ENCODE results near the gene NFS1.

NFS1 gene

DNA sequence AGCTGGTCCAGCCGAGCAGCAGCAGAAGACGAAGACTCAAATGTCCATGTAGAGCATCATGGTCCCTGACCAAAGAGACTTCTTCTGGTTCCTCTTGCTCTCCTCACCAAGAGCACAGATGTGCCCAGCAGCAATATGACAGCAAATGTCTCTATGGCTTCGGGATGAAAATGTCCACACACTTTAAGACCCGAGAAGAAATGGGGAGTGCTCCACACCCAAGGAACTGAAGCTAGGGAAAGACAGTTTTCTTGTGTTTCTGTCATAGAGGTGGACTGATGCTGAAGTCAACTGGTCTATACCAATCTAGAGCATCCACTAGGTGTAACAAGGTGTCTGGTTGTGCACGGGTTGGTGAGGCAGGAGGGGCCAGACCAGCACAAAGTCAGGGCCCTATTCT lies 29.9 kb downstream of the NFS1 start:
- no peak for DNase-seq

DNA sequence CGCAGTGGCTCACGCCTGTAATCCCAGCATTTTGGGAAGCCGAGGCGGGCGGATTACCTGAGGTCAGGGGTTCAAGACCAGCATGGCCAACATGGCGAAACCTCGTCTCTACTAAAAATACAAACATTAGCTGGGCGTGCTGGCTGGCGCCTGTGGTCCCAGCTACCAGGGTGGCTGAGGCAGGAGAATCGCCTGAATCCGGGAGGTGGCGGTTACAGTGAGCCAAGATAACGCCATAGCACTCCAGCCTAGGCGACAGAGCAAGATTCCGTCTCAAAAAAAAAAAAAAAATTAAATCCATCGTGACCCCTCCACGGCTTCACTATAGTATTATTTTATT lies 33.2 kb downstream of the NFS1 start:
- no peak for DNase-seq

DNA sequence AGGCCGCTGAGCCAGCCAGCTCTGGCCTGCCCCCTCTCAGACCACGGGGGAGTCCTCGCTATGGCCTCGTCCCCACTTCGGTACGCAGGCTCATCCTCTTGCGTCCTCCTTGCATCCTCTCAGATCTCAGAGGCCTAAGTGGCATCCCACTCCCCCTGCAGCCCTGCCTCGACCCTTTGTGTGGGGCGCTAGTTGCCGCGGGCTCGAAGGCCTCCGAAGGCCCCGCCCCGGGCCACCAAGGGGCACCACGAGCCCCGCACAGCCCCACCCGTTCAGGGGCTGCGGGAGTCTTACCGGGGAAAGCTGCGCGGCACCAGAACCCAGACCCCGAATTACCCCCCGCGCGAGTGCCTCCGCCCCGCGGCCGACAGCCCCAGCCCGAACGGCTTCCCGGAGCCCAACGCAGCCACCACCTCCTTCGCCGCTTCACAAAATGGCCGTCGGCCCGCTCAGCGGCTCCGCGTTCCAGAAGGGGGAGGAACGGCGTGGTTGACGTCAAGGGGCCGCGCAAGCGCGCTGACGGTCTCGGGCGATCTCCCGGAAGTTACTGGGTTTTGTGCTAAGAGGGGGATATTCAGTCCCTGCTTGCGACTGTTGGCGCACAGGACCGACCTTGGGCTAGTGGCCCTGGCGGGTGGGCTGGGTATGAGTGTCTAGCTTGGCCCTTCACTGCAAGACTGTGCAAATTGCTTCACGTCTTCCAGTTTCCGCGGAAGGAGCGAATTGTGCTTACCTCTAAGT lies 34.5 kb downstream of the NFS1 start, which contains the start of the genes CPNE1 and RBM12:
Gene CPNE1 (minus strand): TSS at position 435 of the 741 bp plus-strand sequence. CDS start 31,977 bp downstream, outside the sequence.
Gene RBM12 (minus strand): TSS at position 435 of the 741 bp plus-strand sequence. CDS start 9,578 bp downstream, outside the sequence.
- peak; percentile 88 for DNase-seq

DNA sequence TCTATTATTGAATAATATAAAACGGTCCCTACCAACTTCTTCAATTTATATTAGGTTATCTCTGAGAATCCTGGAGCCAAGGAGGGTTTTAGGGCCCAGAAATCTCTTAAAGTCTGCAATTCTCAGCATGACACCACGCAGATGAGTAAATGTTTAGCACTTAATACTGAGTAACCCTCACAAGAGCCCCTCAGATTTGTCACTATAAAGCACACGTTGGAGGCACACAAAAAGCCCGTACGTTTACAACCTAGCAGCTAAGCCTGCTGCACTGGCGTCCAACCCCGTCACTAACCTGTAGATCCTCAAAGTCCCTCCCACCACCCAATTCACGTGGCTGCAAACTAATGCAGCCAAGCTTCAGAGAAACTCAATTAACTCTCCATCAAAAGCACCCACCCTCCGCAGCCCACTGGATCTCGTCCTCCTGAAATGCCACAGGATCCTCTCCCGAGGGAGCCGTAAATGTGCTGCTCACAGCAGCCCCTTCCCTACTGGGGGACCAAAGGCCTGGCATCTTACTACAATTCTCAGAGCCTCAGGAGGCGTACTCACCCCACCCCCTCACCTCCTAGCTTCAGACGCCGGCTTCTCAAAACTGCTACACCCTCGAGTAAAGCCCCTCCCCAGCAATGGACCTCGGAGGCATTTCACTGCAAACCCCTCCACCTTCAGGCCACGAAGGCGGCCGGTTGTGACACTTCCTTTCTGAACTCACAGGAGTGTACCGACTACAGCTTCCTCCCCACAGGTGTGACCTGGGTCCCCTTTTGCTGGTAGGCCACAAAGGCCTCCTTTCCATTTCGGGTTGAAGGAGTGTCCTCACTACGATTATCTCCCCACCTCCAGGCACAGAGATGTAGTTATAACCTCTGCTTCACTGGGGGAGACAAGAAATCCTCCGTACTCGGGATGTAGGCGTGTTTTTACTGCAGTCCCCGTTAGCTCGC lies 35.4 kb downstream of the NFS1 start:
- peak; percentile 19 for DNase-seq

- DNase-seq: no peak
Observed at GRCh38 chr20:35662551-35662950, 36.6 kb downstream of the NFS1 start.

GRCh38 chr20:35661908-35662307 lies 37.2 kb downstream of the NFS1 start:
- DNase-seq: no peak

DNA sequence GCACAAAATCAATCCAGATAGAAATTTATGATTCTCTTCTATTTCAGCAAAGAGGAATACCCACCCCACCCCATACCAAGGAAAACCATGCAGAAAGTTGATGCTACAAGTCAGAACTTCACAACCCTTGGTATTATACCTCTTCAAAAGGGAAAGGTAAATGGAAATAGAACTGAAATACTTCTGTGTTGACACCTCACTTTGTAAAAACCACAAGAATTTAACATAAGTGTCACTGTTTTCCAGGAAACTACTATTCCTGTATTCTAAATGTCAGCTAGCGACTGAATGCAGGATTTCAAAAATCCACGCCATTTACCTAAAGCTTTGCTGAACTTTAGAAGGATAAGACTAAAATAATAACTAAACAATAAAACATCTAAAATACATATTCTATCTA lies 38.1 kb downstream of the NFS1 start:
- no peak for DNase-seq

DNA sequence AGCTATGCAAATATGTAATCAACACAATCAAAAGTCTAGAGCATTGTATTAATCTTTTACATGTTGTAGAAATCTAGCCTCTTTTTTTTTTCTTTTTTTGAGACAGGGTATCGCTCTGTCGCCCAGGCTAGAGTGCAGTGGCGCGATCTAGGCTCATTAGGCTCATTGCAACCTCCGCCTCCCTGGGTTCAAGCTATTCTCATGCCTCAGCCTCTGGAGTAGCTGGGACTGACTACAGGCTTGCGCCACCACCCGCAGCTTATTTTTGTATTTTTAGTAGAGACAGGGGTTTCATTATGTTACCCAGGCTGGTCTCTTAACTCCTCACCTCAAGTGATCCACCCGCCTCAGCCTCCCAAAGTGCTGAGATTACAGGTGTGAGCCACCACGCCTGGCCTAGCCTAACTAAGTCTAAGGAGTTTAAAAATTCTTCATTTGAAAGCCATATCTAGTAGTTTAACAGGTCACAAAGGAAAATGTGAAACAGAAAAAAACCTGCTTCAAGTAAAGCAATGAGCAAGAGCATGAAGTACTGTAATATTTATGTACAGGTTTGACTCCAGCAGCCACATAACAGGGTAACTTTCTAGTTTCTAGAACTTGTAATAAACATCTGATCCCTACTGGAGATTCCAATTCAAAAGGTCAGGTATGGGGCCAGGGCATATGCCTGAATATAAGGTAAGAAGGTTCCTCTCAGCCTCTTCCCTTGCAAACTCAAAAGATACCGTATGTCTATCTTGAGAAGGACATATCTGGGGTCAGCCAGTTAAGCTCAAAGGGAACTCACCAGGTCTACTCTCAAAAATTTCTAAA lies 38.8 kb downstream of the NFS1 start:
- DNase-seq: no peak

- no peak for DNase-seq
Observed at GRCh38 chr20:35657271-35657670, 41.9 kb downstream of the NFS1 start.

GRCh38 chr20:35654415-35654814 lies 44.7 kb downstream of the NFS1 start:
- no peak for DNase-seq

GRCh38 chr20:35653893-35654292 lies 45.3 kb downstream of the NFS1 start:
- DNase-seq: no peak

GRCh38 chr20:35653430-35653734 lies 45.8 kb downstream of the NFS1 start:
- DNase-seq: no peak

GRCh38 chr20:35652641-35653429 lies 46.3 kb downstream of the NFS1 start:
- no peak for DNase-seq

- no peak for DNase-seq
Observed at GRCh38 chr20:35651958-35652357, 47.2 kb downstream of the NFS1 start.

DNA sequence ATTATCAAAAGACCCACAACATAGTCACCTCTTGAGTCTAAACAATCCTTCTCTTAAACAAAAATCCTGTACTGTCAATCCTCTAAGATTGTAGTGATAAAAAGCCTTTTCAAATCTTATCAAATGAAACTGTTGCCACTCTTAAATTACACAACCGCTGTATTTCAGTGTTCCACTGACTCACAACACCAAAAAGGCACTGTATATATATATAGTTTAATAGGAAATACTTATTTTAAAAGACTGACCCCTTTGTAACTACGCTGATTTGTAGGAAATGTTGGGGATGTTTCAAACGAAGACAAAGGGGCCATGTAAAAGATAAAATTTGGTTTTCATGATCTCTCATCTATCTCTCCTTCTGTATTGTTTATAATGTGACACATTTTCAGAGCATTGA lies 48.5 kb downstream of the NFS1 start:
- DNase-seq: no peak

GRCh38 chr20:35648836-35649235 lies 50.3 kb downstream of the NFS1 start:
- DNase-seq: no peak

DNA sequence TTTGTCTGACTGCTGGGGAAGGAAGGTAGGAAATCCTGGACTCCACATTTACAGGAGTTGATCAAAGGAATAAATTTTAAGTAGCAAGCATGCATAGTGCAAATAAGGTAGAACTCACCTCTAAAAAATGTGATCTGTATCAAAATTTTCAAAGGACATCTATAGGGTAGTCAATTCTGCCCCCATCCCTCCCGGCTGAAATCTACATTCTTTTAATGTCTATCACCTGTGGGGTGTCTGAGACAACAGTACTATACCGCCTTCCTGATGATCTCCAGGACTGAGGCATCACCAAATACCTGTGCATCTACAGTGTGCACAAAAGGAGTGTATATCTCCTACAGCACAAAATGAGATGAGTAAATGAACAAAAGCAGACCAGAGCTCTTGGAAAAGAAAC lies 54.3 kb downstream of the NFS1 start:
- no peak for DNase-seq

DNA sequence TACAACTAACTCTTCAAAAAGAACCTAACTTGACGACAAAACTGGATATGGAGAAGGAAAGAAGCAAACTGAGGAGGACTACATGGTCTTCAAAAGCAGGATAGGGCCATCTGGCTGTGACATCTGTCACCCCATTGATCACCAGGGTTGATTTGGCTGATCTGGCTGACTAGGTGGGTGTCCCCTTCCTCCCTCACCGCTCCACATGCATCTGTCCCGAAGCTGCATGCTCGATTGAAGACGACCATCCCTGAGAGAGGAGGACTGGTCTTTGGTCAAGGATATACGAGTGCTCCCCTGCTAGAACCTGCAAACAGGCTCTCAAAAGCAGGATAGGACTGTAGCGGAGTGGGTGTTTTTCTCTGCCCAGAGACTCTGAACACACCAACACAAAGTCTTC lies 56.1 kb downstream of the NFS1 start:
- peak; percentile 32 for DNase-seq

DNA sequence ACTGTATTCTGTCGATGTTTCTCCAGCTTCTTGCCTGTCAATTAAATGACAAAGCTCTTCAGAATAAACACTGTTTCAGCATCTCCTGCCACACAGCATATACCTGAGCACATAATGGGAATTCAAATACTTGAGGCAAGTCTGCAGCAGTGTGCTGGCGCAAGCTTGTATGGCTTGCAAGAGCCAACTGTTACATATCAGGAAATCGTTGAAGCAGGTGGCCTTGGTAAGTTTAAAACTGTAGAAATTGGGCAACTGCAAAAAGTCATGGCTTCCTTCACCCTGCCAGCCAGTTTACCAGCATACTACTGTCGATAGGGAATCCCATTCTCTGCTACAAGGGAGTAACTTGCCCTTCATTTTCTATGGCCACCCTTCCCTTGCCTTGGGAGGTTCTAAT lies 57.4 kb downstream of the NFS1 start:
- DNase-seq: no peak

- no peak for DNase-seq
Observed at GRCh38 chr20:35640724-35641123, 58.4 kb downstream of the NFS1 start.

DNA sequence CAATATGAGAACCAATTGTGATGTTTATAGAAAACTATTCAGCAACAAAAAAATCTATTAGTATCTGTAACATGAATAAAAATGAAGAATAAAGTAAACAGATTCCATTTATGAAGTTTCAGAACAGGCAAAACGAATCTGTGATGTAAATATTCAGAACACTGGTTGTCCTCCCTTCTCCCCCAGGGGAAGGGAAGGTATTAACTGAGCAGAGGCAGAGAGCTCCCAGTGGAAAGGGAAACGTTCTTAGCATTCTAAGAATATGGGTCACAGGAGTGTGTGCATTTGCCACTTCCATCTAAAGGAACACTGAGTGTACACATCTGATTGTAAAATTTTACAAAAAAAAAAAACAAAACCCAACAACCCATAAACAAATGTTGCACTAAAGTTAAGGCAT lies 60.4 kb downstream of the NFS1 start:
- DNase-seq: no peak

DNA sequence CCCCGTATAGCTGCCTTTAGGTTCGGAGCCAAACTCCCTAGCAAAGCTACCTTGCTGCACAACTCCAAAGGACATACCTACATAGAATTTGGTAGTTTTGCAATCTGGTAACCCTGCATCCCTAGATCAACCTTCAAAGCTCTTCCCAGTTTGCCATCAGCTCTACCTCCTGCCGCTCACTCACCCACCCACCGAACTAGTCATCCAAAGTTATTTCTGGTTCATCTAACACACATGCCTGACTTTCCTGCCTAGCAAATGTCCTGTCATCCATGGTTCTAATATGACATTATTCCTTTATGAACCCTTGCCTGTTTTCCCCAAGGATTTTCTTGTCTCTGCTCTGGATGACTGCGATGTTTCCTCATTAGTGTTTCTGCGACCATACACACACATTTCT lies 61.9 kb downstream of the NFS1 start:
- no peak for DNase-seq

DNA sequence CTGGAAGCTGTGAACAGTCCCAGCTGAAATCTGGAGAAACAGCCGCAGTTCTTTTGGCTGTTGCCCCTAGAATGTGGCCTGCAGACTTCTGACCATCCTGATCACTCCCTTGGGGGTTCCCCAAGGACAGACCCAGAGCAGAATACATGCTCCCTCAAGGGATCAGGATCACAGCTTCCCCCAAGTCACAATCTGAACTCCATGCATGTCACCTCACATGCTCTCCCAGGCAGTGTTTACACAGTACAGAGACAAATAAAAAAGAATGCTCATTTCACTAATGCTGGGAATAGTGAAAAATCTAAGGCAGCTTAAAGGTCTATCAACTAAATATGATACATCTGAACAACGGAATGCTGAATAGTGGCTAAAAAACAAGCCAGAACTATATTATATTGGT lies 63.1 kb downstream of the NFS1 start:
- no peak for DNase-seq
